Body of pancreas (tissue), 4 donors: Measurements from ENCODE around the gene EID2B. TPM values are rescaled to one million over a fixed set of nuclear protein-coding genes. Genes with fewer than 3 reads are reported as not detected.

ENCODE experiments used
- ATAC-seq: fragments of 150-250 bp; one replicate; pipeline ENCODE4 v1.9.1; 2016
- DNase-seq, 4 donors: peaks; one replicate each; pipeline ENCODE4 v3.0.0-alpha.2; 2019
- H3K27ac ChIP-seq, 4 donors: fragments of 200-600 bp; sonication (generic); 1 replicate in 3 of 4; 2 replicates in 1 of 4; pipeline versions ENCODE4 v1.5.1 to v1.6.1; 2016 to 2019; ENCODE audit warnings: mild to moderate bottlenecking in 1 of 4, mixed read lengths in 1 of 4, moderate library complexity in 1 of 4
- H3K27me3 ChIP-seq, 2 donors: fragments of 200-600 bp; sonication (generic); one replicate each; pipeline ENCODE4 v1.6.0; 2016; ENCODE audit warnings: mild to moderate bottlenecking in 1 of 2
- H3K36me3 ChIP-seq, 2 donors: fragments of 200-600 bp; sonication (generic); replicated peaks in 1 of 2; 2 replicates each; pipeline ENCODE4 v1.5.1; 2016; ENCODE audit warnings: low read depth in 2 of 2; ENCODE audit not compliant: insufficient read depth in 1 of 2
- H3K4me1 ChIP-seq: fragments of 200-600 bp; sonication (generic); one replicate; pipeline ENCODE4 v1.6.0; 2016
- H3K4me3 ChIP-seq, 2 donors: fragments of 200-600 bp; sonication (generic); 1 replicate in 1 of 2; 2 replicates in 1 of 2; pipeline ENCODE4 v1.5.1; 2016 to 2019
- H3K9me3 ChIP-seq, 3 donors: fragments of 200-600 bp; sonication (generic); 1 replicate in 2 of 3; 2 replicates in 1 of 3; pipeline ENCODE4 v1.5.1; 2016
- CTCF ChIP-seq, 7 experiments: fragments of 450-650 bp in 4 of 7; fragments of 200-600 bp in 3 of 7; sonication (generic) in 3 of 7; IDR thresholded peaks; one replicate each; pipeline ENCODE4 v1.5.1; 2016 to 2019; ENCODE audit warnings: antibody characterized with exemption in 7 of 7
- POLR2A ChIP-seq, 3 donors: fragments of 450-650 bp; IDR thresholded peaks; one replicate each; pipeline ENCODE4 v1.6.1; 2016; ENCODE audit warnings: antibody characterized with exemption in 3 of 3, mild to moderate bottlenecking in 2 of 3
- WGBS, 2 donors: methylation state at CpG; one replicate each; pipeline ENCODE4 v1.1.5; 2017; 5-methylcytosine and 5-hydroxymethylcytosine counted together
- intact Hi-C: fragments of 100-400 bp; cut with DNase I; formaldehyde crosslinking; loops from one replicate; pipeline ENCODE4 v1.15.1; 2023
- total RNA-seq, 2 donors: library from RNA; depleted of rRNA; stranded (reverse); fragments of >200 nt; gene quantifications; one replicate each; pipeline ENCODE4 v1.1.0, GENCODE V29; 2016

Gene EID2B
- total RNA-seq, 2 donors from 2014 or later = 2.0 to 3.9 TPM

DNA sequence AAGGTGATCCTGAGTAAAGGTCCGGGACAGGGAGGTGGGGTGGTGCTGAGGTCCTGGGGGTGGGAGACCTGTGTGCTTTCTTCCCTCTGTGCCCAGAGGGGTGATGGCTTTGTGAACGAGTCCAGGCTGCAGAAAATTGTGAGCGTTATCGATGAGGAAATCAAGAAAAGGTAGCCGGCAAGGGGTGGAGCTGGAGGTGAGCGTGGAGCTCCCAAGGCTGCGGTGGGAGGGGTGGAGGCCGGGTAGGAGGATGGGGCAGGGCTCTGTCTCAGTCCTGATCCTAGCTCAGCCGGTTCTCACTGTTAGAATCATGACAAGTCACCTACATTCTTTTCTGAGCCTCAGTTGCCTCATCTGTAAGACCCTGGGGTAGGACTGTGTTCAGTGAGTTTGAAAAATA, 13.7 kb downstream of the EID2B start:
- no peak for DNase-seq
- Histone ChIP-seq H3K9me3 (no peaks in the 10 kb centered on the region), H3K4me3 (no peak overlapping the region), H3K27me3 (peaks cover 0 to 20% of the 10 kb centered on the region in 2 donors), H3K36me3 (no peaks in the 10 kb centered on the region), H3K27ac (no peak overlapping the region), H3K4me1 (peaks cover 15% of the 10 kb centered on the region)
- TF ChIP-seq POLR2A (IDR thresholded peaks at IDR 0.05) (no peak), CTCF (IDR thresholded peaks at IDR 0.05) (no peak)
- intact Hi-C loops = no loop called here
- 49 to 50% methylated on average over 9 of the region's 9 CpGs for WGBS, 2 donors
- ATAC-seq = no peak

DNA sequence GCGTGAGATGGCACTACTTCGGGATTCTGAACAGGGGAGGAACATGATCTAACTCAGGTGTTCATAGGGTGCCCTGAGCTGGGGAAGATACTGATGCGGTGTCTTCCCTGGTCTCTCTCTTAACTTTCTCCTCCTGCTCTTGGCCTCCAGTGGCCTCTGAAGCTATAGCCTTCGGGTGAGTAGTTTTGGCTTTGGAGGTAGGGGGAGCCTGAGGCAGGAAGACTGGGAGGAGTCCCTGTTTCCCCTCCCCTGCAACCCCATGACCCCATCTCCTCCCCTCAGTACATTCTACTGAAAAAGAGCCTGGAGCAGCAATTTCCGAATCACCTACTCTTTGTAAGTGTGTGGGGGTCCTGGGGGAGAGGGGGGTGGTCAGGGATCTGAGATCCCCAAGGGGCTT, 14.2 kb downstream of the EID2B start:
- peaks cover 0 to 21% of the 10 kb centered on the region in 2 donors for H3K27me3 ChIP-seq
- no peaks in the 10 kb centered on the region for H3K9me3 ChIP-seq
- peaks cover 15% of the 10 kb centered on the region for H3K4me1 ChIP-seq
- no peak for DNase-seq
- no peak overlapping the region for H3K4me3 ChIP-seq
- intact Hi-C loops = no loop called here
- TF ChIP-seq POLR2A (IDR thresholded peaks at IDR 0.05) = no peak
- TF ChIP-seq CTCF (IDR thresholded peaks at IDR 0.05) = no peak
- H3K36me3 ChIP-seq = no peaks in the 10 kb centered on the region
- 52% methylated on average over 5 of the region's 5 CpGs for WGBS, 2 donors
- no peak overlapping the region for H3K27ac ChIP-seq
- ATAC-seq = no peak

GRCh38 chr19:39517432-39517831, 15.2 kb downstream of the EID2B start:
- Histone ChIP-seq H3K9me3 (no peaks in the 10 kb centered on the region), H3K4me1 (peaks cover 15% of the 10 kb centered on the region), H3K27me3 (peaks cover 0 to 21% of the 10 kb centered on the region in 2 donors), H3K36me3 (no peaks in the 10 kb centered on the region), H3K4me3 (no peak overlapping the region), H3K27ac (no peak overlapping the region)
- ATAC-seq (no peak), DNase-seq (no peak)
- WGBS, 2 donors = 75 to 78% methylated on average over 3 of the region's 3 CpGs
- no peak for TF ChIP-seq POLR2A (IDR thresholded peaks at IDR 0.05)
- TF ChIP-seq CTCF (IDR thresholded peaks at IDR 0.05) = no peak
- intact Hi-C loops = no loop called here

DNA sequence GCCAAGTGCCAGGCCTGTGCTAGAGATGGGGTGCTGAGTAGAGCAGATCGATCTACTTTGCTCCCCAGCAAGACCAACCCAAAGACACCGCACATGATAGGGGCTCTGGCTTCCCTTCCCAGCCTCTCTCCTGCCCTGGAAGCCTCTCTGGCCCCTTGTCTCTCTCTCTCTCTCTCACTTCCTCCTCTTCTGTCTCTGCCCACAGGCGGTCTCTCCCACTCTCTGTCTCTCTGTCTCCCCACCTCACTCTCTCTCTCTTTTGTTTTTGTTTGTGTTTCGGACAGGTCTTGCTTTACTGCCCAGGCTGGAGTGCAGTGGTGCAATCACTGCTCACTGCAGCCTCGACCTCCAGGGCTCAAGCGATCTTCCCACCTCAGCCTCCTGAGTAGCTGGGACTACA, 16.4 kb downstream of the EID2B start:
- H3K27me3 ChIP-seq = peaks cover 0 to 21% of the 10 kb centered on the region in 2 donors
- ATAC-seq = no peak

More for the DNA sequence above, 16.4 kb downstream of the EID2B start:
- no peaks in the 10 kb centered on the region for H3K36me3 ChIP-seq
- H3K27ac ChIP-seq = no peak overlapping the region
- H3K4me3 ChIP-seq = no peak overlapping the region
- DNase-seq = no peak
- intact Hi-C loops = no loop called here
- H3K9me3 ChIP-seq = no peaks in the 10 kb centered on the region
- TF ChIP-seq CTCF (IDR thresholded peaks at IDR 0.05) (no peak), POLR2A (IDR thresholded peaks at IDR 0.05) (no peak)
- WGBS, 2 donors = 58% methylated on average over 6 of the region's 6 CpGs
- peaks cover 15% of the 10 kb centered on the region for H3K4me1 ChIP-seq
